HG03354 (cell line): ENCODE data around the gene DPP9.

Source experiments
- ATAC-seq: cut with Tn5 transposase; IDR thresholded peaks from one replicate; pipeline ENCODE4 v1.9.1; 2021; ENCODE audit warnings: mild to moderate bottlenecking; ENCODE audit not compliant: unreplicated experiment, poor library complexity, severe bottlenecking

Gene DPP9

GRCh38 chr19:4664642-4665041 is 59.0 kb downstream of the DPP9 start:
- no peak for ATAC-seq

DNA sequence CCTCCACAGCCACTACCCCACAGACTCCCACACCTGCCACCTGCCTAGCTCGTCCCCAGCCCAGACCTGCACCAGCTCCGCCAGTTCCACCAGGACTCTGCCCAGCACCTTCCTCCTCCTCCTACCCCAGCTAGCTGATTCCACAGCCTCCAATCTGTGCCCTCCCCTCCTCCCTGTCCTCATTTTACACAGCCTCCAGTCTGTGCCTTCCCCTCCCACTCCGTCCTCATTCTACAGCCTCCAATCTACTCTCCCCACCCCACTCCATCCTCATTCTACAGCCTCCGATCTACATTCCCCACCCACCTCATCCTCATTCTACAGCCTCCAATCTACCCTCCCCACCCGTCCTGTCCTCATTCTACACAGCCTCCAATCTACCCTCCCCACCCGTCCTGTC is 60.8 kb downstream of the DPP9 start:
- ATAC-seq: no peak

GRCh38 chr19:4662020-4662695 is 61.5 kb downstream of the DPP9 start:
- no peak for ATAC-seq

DNA sequence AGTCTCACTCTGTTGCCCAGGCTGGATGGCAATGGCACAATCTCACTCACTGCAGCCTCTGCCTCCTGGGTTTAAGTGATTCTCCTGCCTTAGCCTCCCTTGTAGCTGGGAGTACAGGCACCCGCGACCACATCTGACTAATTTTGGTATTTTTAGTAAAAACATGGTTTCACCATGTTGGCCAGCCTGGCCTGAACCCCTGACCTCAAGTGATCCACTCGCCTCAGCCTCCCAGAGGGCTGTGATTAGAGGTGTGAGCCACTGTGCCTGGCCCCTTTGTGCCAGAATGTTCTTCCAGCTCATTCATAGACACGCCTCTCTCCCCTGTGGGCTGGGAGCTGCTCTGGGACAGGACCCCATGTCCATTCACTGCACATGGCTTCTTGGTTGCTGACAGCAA is 62.6 kb downstream of the DPP9 start:
- ATAC-seq: no peak

DNA sequence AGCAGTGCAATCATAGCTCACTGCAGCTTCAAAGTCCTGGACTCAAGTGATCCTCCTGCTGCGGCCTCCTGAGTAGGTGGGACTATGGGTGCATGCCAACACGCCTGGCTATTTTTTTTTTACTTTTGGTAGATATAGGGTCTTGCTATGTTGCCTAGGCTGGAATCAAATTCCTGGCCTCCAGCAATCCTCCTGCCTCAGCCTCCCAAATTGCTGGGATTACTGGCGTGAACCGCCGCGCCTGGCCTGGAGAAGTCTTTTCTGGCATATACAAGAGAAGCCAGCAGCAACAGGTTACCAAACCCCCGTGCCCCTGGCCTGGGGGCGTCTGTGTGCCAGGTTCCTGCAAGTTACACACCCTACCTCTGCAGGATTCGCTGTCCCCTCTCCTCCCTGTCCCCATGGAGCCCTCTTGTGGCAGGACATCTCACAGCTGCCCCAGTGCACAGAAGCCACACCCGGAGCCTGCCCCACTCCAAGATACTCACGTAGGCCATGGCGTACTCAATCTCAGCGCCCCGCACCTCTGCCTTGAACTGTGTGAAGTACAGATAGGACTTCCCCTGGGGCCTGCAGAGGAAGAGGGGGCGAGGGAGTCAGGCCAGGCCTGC is 63.4 kb downstream of the DPP9 start:
- no peak for ATAC-seq

- no peak for ATAC-seq
These were observed 65.8 kb downstream of the DPP9 start for GRCh38 chr19:4657835-4658234.

GRCh38 chr19:4657262-4657661 is 66.4 kb downstream of the DPP9 start:
- no peak for ATAC-seq

DNA sequence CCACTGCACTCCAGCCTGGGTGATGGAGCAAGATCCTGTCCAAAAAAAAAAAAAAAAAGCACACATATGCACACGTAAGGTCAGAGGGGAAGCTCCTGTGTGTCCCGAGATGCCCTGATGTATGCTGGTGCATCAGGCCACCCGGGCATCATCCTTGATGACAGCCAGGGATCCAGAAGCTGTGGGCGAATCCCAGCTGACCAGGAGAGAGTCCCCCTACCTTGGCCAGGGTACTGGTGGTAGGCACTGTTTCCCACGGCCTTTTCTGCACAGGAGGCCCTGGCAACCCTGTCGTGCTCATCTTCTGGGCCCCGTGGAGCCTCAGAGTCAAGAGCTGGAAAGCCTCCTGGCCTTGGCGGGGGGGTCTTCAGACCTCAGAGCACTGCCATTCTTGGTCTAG is 67.5 kb downstream of the DPP9 start:
- no peak for ATAC-seq

GRCh38 chr19:4654437-4655361 is 68.9 kb downstream of the DPP9 start:
- no peak for ATAC-seq

DNA sequence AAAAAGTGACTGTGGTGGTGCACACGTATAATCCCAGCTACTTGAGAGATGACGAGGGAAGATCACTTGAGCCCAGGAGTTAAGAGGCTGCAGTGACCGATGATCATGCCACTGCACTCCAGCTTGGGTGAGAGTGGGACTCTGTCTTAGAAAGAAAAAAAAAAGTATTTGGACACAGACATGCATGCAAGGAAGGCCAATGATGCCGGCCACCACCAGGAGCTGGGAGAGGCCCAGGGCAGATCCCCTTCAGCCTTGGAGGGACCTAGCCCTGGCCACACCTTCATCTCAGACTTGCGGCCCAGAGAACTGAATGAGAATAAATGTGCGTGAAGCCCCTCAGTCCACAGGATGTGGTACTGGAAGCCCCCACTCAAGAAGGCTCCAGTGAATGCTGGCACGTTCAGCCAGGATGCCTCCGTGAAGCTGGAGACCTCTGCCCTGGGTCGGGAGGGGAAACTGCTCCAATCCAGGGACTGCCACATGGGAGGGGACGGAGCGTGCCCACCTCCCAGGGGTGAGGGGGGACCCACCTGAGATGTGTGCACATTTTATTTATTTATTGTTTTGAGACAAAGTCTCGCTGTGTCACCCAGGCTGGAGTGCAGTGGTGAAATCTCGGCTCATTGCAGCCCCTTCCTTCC is 69.7 kb downstream of the DPP9 start:
- ATAC-seq: no peak

- ATAC-seq: no peak
These were observed 71.6 kb downstream of the DPP9 start for GRCh38 chr19:4652075-4652474.

DNA sequence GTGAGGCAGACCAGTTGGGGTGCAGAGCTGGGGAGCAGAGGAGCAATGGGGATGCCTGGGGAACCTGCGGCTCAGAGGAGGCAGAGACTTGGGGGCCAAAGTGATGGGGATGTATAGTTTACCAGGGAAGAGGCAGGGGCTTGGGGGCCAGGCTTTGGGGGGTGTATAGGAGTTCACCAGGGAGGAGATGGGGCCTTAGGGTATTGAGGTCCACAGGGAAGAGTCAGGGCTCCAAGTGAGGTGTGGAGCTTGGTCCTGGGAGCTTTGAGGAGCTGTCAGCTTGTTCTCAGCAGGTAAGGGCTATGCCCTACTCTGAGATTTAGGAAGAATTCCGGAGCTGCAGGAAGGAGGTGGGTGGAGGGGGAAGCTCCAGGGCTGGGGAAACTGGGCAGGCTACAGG is 73.5 kb downstream of the DPP9 start:
- no peak for ATAC-seq

DNA sequence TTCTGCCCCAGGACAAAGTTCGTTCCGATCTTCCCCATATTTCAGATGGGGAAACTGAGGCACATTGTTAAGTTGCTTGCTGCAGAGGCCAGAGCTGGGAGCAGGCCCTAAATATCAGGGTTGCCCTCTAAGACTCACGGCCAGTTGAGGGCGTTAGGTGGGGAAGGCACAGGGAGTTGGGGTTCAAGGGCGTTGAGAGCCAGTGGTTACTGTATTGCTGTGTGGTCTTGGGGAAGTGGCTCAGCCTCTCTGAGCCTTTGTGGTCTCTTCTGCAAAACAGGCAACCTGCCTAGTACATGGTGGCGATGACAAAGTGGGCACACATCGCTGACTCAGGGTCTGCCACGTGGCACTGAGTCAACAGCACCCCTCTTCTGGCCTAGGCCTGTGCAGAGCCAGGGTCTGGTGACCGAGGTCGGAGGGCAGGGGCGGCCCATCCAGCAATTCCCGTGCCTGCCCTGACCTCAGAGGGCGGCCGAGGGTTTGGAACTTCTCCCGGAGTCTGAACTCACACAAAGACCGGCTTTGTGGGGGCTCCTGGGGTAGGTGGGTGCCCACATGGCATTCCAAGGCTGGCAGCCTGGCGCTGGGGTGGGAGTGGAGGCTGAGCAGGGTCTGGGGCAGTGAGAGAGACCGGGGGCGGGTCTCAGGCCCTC is 74.1 kb downstream of the DPP9 start:
- no peak for ATAC-seq

GRCh38 chr19:4647676-4648644 is 75.7 kb downstream of the DPP9 start:
- ATAC-seq: no peak

DNA sequence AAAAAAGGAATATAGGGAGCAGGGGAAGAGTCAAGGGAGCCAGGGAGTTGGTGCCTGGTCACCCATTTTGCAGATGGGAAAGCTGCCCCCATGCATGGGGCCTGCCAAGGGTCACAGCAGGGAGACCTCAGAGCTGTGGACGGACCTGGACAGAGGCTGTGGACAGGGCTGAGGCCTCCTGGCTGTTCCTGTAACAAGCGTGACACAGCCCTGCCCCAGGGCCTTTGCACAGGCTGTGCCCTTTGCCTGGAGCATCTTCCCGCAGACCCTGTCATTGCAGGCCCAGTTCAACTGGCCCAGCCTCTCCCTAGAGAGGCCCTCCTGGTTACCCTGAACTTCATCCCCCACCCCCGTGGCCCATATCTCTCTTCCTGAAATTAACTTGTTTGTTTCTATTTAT is 77.9 kb downstream of the DPP9 start:
- ATAC-seq: no peak

GRCh38 chr19:4642625-4643024 is 81.0 kb downstream of the DPP9 start:
- ATAC-seq: no peak

DNA sequence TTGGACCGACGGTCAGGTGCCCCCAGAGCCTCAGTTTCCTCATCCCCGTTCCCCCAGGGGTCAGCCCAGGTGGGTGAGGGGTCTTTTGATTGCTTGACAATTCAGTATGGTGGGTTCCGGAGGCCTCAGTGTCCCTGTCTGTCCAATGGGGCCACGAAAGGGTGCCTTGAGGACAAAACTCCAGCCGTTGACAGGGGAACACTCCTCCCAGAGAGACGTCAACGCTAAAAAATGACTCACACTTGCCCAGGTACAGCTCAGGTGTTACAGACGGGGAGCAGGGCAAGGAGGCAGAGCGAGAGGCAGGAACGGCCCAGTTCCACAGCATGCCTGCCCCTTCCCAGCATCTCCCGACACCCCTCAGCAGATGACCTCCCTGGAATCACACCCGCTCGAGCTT is 82.5 kb downstream of the DPP9 start:
- ATAC-seq: no peak

- ATAC-seq: no peak
These were observed 83.2 kb downstream of the DPP9 start for GRCh38 chr19:4640247-4641000.
